ENCODE results near the gene RNU1-1. TPM values are rescaled to one million over a fixed set of nuclear protein-coding genes. Genes with fewer than 3 reads are reported as not detected.
"Not testable (repeated sequence)": the region's sequence is repeated elsewhere in the genome, so short reads cannot be mapped to it uniquely, and the experiment has no call there.

The RNU1-1 gene
- total RNA-seq, 1 donor from 2014 or later = under 0.01 TPM

DNA sequence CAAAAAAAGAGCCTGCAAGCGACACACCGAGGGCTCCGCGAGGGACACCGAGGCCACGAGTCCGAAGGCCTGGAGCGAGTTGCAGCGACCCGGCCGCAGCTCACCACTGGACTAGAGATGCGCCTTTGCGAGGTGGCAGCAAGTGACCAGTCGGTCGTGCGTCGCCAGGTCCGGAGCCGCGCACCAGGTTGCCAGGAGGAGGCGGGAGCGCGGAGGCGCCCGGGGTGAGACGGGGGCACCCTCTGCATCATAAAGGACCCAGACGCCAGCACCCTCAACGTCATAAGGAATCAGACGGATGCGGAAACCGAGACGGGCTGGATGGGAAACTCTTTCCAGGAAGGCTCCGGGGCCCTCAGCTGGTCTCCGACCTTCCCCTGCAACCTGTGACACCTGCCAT lies 21.4 kb upstream of the RNU1-1 start:
- H3K4me3 ChIP-seq (ENCODE audit: low read depth, low read length) = peak overlapping the region; percentile 26
- DNase-seq (ENCODE audit: low read depth) = not testable (repeated sequence)

DNA sequence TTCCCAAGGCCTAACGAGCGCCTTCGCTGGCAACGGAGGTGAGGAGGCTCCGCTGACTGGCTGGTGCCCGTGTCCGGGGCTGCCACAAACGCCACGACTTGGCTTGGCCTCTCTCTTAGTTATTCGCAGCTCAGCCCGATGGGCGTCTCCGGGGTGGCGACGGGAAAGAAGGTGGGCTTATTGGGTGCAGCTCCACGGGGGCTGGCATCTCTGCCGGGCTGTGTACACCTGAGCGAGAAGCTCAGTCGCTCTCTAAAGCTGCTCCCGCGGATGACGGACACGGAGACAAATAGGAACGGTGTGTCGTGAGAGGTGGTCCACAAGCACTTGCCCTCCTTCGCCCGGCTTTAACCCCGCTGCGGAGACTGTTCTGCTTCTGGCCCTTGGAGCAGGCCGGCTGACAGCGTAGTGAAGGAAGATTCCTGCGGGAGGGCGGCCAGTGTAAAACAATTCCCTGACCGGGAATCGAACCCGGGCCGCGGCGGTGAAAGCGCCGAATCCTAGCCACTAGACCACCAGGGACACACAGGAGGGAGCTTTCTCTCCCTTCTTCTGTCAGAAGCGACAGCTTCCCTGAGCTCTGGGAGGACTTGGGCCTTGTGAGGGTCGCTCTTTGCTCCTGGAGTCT lies 20.9 kb upstream of the RNU1-1 start:
- H3K4me3 ChIP-seq (ENCODE audit: low read depth, low read length) = peak overlapping the region; percentile 26
- H3K36me3 ChIP-seq (ENCODE audit: control insufficient read depth, insufficient read depth, low read length); H3K27me3 ChIP-seq (ENCODE audit: control insufficient read depth, insufficient read depth, low read length); DNase-seq (ENCODE audit: low read depth): not testable (repeated sequence)

More for the DNA sequence above, 21.4 kb upstream of the RNU1-1 start:
- H3K36me3 ChIP-seq (ENCODE audit: control insufficient read depth, insufficient read depth, low read length); H3K27me3 ChIP-seq (ENCODE audit: control insufficient read depth, insufficient read depth, low read length): not testable (repeated sequence)

DNA sequence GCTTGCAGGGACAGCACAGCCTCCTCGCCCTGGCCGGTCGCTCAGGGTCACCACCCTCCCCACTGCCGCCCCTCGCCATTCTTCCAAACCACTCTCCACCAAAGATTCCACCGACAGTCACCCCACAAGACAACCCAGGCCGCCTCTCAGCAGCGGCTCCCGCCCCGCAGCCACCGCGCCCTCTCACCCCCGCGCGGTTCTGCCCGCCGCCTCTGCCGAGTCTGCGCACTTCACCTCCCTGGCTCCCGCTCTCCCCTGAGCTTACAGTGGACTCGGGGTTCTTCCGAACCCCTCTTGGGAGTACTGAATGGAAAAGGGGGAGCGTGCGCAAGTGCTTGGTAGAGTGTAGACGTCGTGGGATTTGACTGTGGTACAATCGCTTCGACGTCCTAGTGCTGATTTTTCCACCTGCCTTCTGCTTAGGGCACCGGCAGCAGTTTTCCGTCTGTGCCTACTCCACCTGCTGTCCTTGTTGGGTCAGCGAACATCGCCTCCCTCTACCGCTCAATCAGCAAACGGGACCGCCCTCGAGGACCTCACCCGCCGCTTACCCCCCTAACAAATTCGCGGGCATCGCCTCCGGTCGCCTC lies 20.2 kb upstream of the RNU1-1 start:
- not testable (repeated sequence) for H3K36me3 ChIP-seq (ENCODE audit: control insufficient read depth, insufficient read depth, low read length); H3K27me3 ChIP-seq (ENCODE audit: control insufficient read depth, insufficient read depth, low read length); DNase-seq (ENCODE audit: low read depth); H3K4me3 ChIP-seq (ENCODE audit: low read depth, low read length)

DNA sequence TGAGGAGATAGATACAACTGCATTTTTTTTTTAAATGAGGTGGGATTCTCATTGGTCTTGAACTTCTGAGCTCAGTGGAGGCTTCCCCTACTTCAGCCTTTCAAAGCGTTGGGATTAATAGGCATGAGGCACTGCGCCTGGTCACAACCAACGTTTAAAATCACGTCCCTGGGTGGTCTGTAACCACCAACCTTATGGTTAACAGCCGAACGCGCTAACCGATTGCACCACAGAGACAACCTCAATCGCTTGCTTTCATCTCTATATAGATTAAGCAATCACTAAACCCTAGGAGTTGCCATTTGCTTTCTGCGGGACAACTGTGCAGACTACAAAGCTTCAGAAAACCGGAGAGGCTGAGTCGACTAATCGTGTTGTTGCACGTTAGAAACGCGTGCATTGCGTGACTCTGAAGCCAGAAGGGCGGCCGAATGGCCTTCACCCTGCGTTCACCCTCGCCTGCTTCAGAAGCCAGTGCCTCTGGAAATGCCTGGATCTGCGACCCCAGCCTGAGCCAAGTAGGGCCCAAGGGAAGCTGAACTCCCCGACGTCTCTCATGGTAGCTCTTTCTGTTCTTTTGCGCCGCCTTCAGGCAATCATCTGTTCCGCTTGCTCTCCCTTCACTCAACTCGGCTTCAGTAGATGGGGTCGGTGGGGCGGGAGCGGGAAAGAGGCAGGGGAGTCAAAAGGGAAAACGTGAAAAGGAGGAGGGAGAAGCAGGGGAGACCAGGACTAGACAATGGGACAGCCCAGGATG lies 18.3 kb upstream of the RNU1-1 start:
- not testable (repeated sequence) for DNase-seq (ENCODE audit: low read depth); H3K4me3 ChIP-seq (ENCODE audit: low read depth, low read length); H3K27me3 ChIP-seq (ENCODE audit: control insufficient read depth, insufficient read depth, low read length); H3K36me3 ChIP-seq (ENCODE audit: control insufficient read depth, insufficient read depth, low read length)
- TF ChIP-seq, protein P1, sequence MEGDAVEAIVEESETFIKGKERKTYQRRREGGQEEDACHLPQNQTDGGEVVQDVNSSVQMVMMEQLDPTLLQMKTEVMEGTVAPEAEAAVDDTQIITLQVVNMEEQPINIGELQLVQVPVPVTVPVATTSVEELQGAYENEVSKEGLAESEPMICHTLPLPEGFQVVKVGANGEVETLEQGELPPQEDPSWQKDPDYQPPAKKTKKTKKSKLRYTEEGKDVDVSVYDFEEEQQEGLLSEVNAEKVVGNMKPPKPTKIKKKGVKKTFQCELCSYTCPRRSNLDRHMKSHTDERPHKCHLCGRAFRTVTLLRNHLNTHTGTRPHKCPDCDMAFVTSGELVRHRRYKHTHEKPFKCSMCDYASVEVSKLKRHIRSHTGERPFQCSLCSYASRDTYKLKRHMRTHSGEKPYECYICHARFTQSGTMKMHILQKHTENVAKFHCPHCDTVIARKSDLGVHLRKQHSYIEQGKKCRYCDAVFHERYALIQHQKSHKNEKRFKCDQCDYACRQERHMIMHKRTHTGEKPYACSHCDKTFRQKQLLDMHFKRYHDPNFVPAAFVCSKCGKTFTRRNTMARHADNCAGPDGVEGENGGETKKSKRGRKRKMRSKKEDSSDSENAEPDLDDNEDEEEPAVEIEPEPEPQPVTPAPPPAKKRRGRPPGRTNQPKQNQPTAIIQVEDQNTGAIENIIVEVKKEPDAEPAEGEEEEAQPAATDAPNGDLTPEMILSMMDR (IDR thresholded peaks at IDR 0.05; ENCODE audit: insufficient read depth, low read length, poor library complexity, severe bottlenecking) = peak; percentile 17

DNA sequence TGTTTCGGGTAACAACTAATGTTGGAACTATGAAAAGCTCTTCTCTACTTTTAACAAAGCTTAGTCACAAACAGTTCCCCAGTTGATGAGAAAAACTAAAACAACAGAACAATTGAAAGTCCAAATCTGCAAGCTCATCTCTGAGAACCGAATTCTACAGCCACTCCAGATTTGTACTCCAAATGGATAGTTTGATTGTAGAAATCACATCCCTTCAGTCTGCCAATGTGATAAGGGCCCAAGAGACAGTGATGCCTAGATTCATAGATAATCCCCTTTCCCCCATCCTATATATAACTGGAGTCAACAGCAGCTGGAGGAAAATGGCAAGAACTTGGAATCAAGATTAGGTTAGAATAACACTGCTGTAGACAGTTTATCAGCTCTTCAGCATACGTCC lies 14.3 kb upstream of the RNU1-1 start:
- not testable (repeated sequence) for H3K4me3 ChIP-seq (ENCODE audit: low read depth, low read length); H3K36me3 ChIP-seq (ENCODE audit: control insufficient read depth, insufficient read depth, low read length); H3K27me3 ChIP-seq (ENCODE audit: control insufficient read depth, insufficient read depth, low read length)

DNA sequence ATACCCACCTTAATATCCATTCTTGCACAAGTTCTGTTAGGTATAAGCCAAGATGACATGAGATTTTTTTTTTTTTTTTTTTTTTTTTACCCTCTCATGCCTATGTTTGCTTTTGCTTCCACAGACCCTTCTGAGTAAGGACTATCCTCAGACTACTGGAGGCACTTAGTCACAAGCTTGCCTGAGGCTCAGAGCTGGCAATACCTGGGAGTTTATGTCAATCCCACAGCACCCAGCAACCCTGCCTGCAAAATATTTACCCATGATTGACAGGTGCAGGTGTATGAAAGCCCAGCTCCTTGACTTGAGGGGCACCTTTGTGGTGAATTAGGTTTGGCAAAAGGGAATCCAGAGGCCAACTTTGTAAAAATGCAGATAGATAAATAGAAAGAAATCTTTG lies 11.7 kb upstream of the RNU1-1 start:
- DNase-seq (ENCODE audit: low read depth); H3K27me3 ChIP-seq (ENCODE audit: control insufficient read depth, insufficient read depth, low read length); H3K4me3 ChIP-seq (ENCODE audit: low read depth, low read length); H3K36me3 ChIP-seq (ENCODE audit: control insufficient read depth, insufficient read depth, low read length): not testable (repeated sequence)

More for the DNA sequence above, 14.3 kb upstream of the RNU1-1 start:
- DNase-seq (ENCODE audit: low read depth) = not testable (repeated sequence)

DNA sequence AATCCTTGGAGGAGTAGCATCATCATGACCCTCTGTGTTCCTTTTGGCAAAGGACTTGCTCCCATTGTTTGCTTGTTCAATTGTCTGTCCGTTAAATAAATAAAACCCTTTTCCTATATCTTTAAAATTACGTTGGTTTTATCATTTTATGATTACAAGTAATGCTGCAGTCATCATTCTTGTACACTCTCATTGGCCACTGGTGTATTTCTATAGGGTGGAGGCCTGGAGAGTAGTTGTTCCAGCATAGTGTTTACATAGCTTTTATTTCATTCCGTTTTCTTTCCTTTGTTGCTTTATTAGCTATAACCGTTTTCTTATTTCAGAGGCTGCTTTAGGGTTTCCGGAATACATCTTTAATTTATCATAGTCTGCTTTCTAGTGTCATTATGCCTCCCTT lies 7.6 kb upstream of the RNU1-1 start:
- H3K27me3 ChIP-seq (ENCODE audit: control insufficient read depth, insufficient read depth, low read length); DNase-seq (ENCODE audit: low read depth); H3K4me3 ChIP-seq (ENCODE audit: low read depth, low read length); H3K36me3 ChIP-seq (ENCODE audit: control insufficient read depth, insufficient read depth, low read length): not testable (repeated sequence)

DNA sequence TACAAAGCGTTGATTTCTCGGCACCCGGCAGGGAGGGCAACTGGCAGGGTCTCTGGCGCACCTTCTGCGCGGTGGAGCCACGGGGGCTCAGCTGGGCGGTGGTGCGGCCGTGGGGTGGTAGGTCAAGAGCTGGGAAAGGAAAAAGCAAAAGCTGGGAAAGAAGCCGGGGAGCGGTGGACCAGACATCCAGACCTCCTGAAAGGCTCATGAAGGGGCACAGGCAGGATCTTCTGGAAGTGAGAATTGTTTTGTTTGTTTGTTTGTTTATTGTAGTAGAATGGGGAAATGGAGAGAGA lies 7.2 kb upstream of the RNU1-1 start:
- H3K36me3 ChIP-seq (ENCODE audit: control insufficient read depth, insufficient read depth, low read length) = no peaks in the 10 kb centered on the region
- no peak for DNase-seq (ENCODE audit: low read depth)
- no peak overlapping the region for H3K4me3 ChIP-seq (ENCODE audit: low read depth, low read length)
- TF ChIP-seq, protein P1 (IDR thresholded peaks at IDR 0.05; ENCODE audit: insufficient read depth, low read length, poor library complexity, severe bottlenecking) = no peak
- H3K27me3 ChIP-seq (ENCODE audit: control insufficient read depth, insufficient read depth, low read length) = peaks cover 6% of the 10 kb centered on the region

DNA sequence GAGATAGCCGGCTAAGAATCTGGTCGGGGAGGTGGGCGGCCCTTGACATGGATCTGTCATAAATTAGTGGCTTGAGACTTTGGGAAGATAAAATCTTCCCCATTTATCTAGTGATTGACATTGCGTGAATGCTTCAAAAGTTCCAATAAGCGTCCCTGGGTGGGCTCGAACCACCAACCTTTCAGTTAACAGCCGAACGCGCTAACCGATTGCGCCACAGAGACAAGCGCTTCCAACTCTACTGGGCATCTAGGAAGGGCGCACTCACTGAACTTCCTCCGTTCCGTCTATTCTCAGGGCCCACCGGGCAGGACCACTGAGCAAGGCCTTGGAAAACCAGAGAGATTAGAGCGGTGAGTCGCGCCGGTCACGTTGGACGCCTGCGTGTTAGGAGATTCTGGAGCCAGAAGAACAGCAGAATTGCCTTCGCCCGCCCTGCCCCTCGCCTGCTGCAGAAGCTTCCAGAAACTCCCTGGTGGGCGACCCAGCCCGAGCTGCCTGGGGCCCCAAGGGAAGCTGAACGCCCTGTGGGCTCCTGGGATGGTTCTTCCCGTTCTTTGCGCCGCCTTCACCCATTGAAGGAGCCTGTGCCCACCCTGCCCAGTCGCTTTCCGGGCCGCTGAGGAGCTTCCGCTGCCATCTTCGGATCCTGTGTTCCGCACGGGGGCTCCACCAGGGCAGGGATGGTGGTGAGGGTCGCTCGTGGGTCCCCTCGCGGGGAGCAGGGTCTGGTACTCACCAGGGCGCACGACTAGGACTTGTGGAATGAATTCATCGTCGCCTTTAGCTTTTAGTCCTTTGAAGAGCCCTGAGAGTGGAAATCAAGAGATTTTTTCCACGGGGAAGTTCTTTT lies 6.6 kb upstream of the RNU1-1 start:
- DNase-seq (ENCODE audit: low read depth); H3K27me3 ChIP-seq (ENCODE audit: control insufficient read depth, insufficient read depth, low read length); H3K36me3 ChIP-seq (ENCODE audit: control insufficient read depth, insufficient read depth, low read length); H3K4me3 ChIP-seq (ENCODE audit: low read depth, low read length): not testable (repeated sequence)

DNA sequence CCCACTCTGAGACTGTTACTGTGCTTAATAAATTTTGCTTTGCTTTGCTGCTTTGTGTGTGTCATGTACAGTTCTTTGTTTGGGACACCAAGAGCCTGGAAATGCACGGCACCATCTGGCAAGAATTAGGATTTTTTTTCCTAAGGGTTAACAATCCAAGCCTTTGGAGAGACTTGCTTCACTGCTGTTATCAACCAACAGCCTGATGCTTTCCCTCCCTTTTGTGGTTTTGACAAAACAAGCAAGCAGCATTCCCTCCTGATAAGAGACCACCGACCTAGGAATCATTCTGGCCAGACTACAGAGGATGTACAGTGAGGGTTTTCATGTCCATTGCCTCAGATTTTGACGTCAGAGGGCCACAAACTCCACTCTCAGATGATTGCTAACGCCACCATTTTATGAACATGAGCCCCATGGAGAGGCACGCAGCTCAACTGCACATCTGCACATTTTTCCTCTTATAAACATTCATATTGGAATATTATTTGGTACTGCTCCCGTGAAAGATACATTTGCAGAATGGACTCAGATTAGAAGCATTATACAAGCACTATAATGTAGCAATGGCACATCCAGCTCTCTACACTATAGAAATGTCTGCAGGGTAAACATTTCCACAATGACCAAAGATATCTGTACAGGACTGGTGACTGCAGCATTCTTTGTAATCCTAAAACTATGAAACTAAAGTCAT lies 5.3 kb upstream of the RNU1-1 start:
- DNase-seq (ENCODE audit: low read depth); H3K4me3 ChIP-seq (ENCODE audit: low read depth, low read length); H3K27me3 ChIP-seq (ENCODE audit: control insufficient read depth, insufficient read depth, low read length); H3K36me3 ChIP-seq (ENCODE audit: control insufficient read depth, insufficient read depth, low read length): not testable (repeated sequence)

DNA sequence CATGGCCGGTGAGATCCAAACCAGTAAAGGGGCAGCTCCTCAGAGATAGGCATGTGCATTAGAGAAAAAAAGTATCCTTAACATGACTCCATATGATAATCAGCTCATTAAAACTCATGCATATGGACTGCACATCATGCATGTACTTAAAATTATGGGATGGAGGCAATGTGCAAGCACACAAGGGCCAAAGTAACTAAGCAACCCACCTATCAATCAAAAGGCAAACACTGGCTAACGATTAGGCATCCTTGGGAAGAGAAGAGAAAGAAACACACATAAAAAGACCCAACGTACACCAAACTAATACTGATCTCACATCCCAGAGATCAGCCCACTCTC lies 4.8 kb upstream of the RNU1-1 start:
- not testable (repeated sequence) for DNase-seq (ENCODE audit: low read depth); H3K36me3 ChIP-seq (ENCODE audit: control insufficient read depth, insufficient read depth, low read length); H3K4me3 ChIP-seq (ENCODE audit: low read depth, low read length); H3K27me3 ChIP-seq (ENCODE audit: control insufficient read depth, insufficient read depth, low read length)
